GM19397 (cell line): Measurements from ENCODE around the gene LTBR.

Experiments used
- ATAC-seq: cut with Tn5 transposase; IDR thresholded peaks from one replicate; pipeline ENCODE4 v1.9.1; 2021; ENCODE audit warnings: mild to moderate bottlenecking, moderate library complexity; ENCODE audit not compliant: unreplicated experiment

Gene LTBR

DNA sequence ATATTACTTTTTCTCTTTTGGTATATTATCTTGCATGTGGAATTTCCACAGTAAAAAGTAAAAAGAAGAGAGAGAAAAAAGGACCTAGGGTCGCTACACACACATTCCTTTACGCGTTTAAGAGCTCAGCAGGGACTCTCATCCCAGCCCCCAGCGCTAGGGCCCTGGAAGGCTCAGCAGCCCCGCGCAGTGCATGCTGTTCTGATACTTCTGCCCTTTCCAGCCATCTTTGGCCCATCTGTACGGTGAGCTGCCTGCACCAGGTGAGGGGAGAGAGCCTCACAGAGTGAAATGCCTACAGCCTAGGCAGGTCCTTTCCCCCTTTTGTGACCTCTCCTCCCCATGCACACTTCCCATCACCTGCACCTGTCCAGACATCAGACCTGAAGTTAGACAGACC is 1.6 kb upstream of the LTBR start:
- ATAC-seq: no peak

DNA sequence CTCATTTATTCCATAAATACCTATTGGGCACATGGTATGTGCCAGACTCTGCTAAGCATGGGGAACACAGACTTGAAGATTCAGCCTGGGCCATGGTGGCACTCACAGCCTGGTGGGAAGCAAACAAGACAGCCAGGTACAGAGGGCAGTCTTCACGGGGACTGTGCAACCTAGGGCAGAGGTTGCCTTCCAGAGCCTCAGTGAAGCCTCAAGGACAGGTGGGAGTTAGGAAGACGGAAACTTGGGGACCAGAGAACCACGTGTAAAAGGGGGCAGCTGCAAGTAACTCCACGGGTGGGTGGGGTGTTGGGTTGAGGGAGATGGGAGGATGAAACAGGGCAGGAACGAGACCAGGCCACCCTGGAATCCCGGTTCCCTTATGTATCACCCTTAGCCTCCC is 980 bp upstream of the LTBR start:
- ATAC-seq: no peak

DNA sequence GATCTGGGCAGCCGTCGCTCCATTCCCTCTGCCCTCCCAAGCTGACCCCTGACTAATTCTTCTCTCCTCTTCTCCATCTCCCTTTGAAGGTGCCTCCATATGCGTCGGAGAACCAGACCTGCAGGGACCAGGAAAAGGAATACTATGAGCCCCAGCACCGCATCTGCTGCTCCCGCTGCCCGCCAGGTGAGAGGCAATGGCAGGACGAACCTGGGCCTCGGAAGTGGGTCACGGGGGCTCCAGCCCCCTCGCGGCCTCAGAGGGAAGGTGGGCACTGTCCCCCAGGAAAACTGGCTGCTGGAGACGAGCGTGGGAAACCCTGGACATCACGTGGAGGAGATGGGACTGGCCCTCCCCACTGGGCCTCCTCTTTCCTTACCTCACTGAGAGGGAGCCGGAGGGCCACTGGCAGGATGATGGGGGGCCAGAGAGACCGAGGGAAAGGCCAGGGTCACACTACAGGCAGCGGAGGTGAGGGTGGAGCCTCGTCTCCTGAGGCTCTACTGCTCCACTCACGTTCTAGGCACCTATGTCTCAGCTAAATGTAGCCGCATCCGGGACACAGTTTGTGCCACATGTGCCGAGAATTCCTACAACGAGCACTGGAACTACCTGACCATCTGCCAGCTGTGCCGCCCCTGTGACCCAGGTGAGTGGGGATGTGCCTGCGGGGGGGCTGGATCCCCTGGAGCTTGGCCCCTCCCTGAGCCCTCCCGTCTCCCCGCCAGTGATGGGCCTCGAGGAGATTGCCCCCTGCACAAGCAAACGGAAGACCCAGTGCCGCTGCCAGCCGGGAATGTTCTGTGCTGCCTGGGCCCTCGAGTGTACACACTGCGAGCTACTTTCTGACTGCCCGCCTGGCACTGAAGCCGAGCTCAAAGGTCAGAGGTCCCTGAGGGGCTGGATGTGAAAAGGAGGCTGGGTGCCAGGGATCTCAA is 806 bp downstream of the LTBR start:
- ATAC-seq: no peak

DNA sequence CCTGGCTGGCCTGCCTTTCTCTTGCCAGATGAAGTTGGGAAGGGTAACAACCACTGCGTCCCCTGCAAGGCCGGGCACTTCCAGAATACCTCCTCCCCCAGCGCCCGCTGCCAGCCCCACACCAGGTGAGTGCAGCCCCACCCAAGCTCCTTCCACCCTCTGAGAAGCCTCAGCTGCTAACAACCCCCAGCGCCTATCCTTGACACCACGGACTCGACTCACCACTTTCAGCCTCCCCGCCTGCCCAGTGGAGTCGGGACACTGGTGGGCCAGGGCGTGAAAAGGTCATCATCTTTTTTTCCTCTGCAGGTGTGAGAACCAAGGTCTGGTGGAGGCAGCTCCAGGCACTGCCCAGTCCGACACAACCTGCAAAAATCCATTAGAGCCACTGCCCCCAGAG is 2.1 kb downstream of the LTBR start:
- no peak for ATAC-seq

DNA sequence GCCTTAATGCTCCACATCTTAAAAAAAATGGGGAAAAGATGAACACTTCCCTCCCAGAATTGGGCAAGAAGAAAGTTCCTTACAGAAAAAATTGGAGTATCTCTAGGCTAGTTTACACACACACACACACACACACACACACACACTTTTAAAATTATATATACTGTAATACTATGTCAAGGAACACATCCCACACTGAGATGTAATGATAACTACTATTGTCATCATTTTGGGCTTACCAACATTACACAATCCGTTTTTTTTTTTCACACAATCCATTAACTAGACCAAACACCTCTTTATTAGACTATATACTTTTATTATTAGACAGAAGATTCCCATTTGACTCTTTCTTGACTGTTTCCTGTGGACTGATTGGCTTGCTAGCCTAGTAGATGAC is 2.5 kb downstream of the LTBR start:
- ATAC-seq: no peak

DNA sequence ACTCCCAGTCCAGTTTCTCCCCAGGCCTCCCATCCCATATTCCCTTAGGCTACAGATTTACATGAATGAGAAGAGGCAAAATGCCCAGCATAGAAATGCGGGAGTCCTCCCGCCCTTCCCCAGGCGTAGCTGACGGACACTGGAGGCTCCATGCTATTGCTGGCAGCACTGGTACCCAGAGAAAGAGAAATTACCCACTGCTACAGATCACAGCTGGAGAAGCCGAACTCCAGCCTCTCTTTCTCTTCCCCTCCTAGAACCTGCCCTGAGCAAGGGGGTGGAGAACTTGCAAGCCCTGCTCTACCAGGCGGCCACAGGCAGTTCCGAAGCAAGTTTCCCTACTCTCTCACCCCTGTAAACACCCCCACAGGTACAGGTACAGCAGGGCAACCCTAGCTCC is 3.6 kb downstream of the LTBR start:
- no peak for ATAC-seq

DNA sequence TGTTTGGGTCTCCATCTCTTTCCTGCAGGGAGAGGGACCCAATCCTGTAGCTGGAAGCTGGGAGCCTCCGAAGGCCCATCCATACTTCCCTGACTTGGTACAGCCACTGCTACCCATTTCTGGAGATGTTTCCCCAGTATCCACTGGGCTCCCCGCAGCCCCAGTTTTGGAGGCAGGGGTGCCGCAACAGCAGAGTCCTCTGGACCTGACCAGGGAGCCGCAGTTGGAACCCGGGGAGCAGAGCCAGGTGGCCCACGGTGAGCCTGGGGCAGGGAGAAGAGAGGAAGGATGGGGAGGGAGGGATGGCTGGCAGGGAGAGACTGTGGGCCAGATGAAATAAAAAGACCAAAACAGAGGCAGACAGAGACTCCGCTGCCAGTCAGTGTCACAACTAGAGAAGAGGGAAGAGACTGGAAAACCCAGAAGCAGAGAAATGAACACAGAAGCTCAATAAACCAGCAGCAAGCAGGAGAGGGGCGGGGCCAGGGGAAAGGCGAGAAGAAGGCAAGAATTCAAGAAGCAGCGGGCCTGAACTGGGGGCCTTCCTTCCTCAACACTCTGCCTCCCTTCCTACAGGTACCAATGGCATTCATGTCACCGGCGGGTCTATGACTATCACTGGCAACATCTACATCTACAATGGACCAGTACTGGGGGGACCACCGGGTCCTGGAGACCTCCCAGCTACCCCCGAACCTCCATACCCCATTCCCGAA is 6.3 kb downstream of the LTBR start:
- ATAC-seq: no peak

DNA sequence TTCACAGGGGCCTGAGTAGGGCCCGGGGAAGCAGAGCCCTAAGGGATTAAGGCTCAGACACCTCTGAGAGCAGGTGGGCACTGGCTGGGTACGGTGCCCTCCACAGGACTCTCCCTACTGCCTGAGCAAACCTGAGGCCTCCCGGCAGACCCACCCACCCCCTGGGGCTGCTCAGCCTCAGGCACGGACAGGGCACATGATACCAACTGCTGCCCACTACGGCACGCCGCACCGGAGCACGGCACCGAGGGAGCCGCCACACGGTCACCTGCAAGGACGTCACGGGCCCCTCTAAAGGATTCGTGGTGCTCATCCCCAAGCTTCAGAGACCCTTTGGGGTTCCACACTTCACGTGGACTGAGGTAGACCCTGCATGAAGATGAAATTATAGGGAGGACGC is 7.1 kb downstream of the LTBR start:
- no peak for ATAC-seq

DNA sequence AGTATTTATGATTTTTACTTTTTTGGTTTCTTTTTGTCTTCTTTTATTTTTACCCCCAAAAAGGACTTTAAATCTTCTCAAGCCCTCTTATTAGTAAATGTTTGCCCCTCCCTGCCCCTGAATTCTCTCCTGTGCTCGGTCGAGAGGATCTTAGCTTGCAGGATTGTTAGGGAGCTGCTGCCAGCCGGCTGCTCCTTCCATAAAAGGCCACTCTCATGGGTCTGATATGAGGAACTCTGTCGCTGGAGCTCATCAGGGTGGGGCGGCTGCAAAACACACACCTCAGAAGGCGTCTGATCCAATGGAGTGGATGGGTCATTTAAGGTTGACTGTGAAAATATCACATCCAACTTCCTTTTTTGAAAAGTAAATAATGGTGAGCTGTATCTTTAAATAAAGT is 8.5 kb downstream of the LTBR start:
- no peak for ATAC-seq

DNA sequence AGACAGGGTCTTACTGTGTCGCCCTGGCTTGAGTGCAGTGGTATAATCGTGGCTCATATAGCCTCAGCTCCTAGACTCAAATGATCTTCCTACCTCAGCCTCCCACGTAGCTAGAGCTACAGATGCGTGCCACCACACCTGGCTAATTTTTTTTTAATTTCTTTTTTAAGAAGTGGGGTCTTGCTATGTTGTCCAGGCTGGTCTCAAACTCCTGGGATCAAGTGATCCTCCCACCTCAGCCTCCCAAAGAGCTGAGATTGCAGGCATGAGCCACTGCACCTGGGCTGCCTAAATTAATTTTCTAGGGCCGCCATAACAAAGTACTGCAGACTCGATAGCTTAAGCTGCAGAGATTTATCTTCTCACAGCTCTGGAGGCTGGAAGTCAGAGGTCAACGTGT is 9.1 kb downstream of the LTBR start:
- no peak for ATAC-seq

DNA sequence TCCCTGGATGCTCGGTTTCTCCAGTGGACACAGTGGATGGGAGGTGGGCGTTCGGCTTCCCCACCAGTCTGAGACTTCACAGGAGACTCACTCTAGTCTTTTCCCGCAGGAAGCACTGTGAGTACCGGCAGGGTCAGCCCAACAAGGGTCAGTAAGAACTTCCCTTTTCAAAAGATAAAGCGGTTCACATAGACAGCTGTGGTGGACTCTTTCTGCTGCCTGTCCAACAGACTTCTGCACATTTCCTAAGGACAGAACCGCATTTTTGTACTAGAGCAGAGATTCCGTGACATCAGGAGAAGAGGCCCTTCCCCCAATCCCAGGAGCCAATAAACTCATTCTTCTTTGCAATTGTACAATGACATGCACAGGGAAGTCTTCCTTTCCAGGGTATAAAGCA is 10.4 kb downstream of the LTBR start:
- ATAC-seq: no peak

DNA sequence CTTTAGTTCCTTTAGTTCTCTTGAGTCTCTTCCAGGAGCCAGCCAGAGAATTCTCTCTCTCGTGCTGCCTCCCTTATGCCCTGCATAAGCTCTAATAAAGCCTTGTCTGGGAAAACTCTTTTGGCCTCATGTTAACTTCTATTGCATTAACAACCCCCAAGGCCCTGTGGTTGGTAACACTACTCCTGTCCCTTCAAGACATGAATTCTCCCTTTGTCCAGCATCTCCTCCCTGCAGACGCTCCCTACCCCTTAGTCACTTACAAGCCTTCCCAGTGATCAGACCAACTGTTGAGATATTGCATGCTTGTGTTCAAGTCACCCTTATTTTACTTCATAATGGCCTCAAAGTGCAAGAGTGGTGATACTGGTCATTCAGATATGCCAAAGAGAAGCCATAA is 12.1 kb downstream of the LTBR start:
- ATAC-seq: no peak

DNA sequence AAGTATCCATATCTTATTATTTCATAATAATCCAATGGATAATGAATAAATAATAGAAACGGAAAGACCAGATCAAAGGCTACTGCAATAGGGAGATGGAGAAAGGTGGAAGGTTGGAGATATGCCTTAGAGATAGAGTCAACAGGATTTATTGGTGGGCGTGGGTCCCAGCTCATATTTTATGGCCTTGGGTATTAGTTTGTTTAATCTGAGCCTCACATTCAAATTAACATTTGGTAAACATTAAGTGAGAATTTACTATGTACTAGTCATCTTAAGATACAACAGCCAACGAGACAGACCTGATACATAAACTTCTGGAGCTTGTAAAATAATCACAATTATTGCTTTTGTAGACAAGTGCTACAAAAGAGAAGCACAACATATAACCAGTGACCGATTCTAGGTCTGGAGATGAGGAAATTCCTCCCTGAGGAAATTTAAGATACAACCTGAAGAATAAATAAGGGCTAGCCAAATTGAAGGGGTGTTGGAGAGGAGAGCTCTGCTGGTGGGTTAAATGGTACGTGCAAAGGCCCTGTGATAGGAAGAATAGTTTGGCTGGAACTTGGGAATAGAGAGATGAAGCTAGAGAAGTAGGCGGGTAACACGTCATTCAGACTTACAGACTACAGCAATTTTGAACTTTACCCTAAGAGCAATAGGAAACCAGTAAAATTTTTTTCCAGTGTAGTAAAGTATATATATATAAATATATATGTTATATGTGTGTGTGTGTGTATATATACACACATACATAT is 16.1 kb downstream of the LTBR start:
- ATAC-seq: no peak

DNA sequence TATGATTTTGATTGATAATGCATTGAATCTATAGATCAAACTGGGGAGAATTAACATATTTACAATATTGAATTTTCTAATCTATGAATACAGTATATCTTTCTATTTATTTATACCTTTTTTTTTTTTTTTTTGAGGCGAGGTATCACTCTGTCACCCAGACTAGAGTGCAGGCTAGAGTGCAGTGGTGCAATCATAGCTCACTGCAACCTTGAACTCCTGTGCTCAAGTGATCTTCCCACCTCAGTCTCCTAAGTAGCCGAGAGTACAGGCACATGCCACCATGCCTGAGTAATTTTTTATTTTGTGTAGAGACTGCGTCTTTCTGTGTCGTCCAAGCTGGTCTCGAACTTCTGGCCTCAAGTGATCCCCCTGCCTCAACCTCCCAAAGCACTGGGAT is 20.4 kb downstream of the LTBR start:
- ATAC-seq: no peak

DNA sequence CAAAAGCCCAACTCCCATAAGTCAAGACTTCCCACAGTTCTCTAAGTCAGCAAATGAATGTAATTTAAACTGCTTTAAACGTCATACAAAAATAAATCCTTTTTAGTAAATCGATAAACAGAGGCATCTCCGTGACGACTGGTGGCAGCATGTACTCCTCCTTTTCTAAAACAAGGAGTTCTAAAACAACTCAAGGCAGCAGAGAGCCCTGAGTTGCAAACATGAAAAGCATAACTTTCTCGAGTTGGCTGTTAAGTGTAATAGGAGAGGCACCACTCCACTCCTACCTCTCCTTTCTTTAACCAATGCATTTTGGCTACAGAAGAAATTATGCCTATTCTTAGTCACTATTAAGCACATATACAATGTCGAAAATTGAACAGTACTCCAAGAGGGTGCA is 22.0 kb downstream of the LTBR start:
- ATAC-seq: no peak

DNA sequence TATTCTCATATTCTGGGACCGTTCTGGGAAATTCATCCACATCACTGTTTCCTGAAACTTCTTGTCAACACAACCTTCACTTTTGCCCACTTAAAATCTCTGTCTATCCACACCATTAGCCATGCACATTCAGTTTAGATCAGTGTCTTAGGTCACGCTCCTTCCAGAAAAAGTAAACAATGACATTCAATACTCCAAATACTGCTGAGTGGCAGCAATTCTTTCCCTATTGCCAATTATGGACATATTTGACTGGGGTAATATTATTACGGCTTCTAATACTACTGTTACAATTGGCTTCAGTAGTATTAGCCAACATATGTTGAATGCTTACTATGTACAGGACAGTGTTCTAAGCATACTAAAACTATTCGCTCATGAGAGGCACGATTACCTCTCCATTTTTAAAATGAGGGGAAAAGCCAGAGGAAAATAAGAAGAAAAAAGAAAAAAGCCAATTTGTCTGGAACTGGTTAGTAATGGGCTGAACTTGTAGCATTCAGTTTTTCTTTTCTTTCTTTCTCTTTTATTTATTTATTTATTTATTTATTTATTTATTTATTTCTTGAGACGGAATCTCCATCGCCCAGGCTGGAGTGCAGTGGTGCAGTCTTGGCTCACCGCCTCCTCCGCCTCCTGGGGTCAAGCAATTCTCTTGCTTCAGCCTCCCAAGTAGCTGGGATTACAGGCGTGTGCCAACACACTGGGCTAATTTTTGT is 23.4 kb downstream of the LTBR start:
- ATAC-seq: no peak

DNA sequence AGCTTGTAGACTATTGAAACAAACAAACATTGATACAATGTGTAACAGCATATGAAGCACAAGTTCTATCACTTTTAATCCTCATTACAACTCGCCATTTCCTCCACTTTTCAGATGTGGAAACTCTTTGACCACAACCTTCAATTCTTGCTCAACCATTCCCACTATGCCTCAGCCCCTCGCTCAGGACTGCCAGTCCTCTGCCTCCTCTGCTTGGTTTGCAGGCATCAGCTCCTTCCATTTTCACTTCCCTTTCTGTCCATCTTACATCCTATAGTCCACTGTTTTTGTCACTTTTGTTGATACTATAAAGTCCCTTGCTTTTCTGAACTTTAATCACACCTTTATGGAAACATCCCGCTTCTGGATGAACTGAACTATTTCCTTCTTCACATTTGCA is 32.6 kb downstream of the LTBR start:
- ATAC-seq: no peak

DNA sequence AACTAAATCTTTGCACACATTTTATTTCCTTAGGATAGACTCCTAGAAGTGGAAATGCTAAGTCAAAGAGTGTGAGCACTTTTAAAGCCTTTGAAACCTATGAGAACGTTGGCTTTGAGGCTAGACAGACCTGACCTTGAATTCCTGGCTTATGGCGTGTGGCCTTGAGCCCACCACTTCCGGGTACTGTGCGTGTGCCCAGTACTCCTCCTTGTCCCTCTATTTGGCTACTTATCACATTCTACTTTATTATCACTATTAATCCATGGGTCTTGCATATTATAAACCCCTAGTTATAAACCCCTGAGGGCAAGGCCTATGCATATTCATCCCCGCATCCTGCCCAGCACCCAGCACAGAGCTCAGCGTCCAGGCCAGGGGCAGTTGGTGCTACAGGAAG is 34.8 kb downstream of the LTBR start:
- no peak for ATAC-seq

DNA sequence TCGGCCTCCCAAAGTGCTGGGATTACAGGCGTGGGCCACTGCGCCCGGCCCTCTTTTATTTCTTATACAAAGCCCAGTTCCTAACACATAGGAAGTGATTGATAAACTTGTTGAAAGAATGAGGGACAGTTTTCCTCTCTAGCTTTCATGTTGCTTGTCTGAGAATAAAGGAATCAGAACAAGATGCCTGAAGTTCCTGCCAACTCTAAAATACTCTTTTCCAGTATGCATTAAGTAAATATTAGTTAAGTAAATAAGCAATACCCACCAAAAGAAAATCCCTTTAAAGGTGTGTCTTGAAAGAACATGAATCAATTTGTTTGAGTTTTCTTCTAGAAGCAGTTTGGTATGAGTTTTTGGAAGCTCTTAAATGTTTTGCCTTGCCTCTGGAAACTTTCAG is 36.4 kb downstream of the LTBR start:
- ATAC-seq: no peak

DNA sequence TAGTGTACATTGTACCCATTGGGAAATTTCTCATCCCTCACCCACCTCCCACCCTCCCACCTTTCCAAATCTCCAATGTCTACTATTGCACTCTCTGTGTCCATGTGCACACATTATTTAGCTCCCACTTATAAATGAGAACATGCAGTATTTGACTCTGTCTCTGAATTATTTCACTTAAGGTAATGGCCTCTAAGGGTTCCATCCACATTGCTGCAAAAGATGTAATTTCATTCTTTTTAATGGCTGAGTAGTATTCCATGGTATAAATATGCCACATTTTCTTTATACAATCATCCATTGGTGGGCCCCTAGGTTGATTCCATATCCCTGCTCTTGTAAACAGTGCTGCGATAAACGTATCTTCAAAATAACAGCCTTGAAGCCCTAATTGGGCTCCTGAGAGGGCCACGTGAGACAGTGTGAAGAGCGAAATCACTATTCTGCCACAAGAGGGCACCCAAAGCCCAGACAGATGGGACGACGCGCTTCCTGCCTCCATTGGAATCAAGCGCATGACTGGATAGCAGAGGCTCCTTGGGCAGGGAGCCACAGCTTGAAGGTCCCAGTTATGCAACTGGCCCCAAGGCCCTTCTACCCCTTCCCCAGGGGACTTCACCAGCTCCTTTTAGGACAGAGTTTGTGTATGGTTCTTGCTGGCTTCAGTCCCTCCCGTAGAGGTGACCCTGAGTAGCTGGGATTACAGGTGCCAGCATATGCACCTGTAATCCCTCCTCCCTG is 39.5 kb downstream of the LTBR start:
- no peak for ATAC-seq
